BJ (cell line): ENCODE data around the gene PTP4A1. TPM values are rescaled to one million over a fixed set of nuclear protein-coding genes. Genes with fewer than 3 reads are reported as not detected.

Experiments
- CTCF ChIA-PET: fragments of 350-600 bp; formaldehyde crosslinking; extraction: SDS; loops from one replicate; lab custom pipeline; 2021; ENCODE audit warnings: antibody characterized with exemption, inconsistent platforms; lab: Yijun Ruan, JAX
- POLR2A ChIA-PET: fragments of 300-600 bp; sonication (Branson Sonifier 250); formaldehyde crosslinking; extraction: SDS; loops from one replicate; lab custom pipeline; 2021; ENCODE audit warnings: antibody characterized with exemption; lab: Charles Lee
- DNase-seq: peaks from one replicate; pipeline ENCODE4 v3.0.0-alpha.2; 2011; ENCODE audit warnings: low read depth
- H3K27me3 ChIP-seq: 2 replicates; pipeline ENCODE4 v1.6.0; 2011; ENCODE audit warnings: low read length; ENCODE audit not compliant: control insufficient read depth, insufficient read depth
- H3K36me3 ChIP-seq: 2 replicates; pipeline ENCODE4 v1.5.1; 2011; ENCODE audit warnings: low read length; ENCODE audit not compliant: control insufficient read depth, insufficient read depth
- H3K4me3 ChIP-seq: 2 replicates; pipeline ENCODE4 v1.5.1; 2011; ENCODE audit warnings: low read depth, mild to moderate bottlenecking, control low read depth, low read length
- polyA plus RNA-seq: library from polyadenylated mRNA; depleted of rRNA; stranded (reverse); fragments of >200 nt; gene quantifications from 2 replicates; pipeline ENCODE4 v1.2.3, GENCODE V29; 2011
- TF ChIP-seq, protein P1 (sequence below): IDR thresholded peaks from 2 replicates; pipeline ENCODE4 v1.5.1; 2011; ENCODE audit warnings: low read depth, mild to moderate bottlenecking, control low read depth, inconsistent platforms, low read length, moderate library complexity; ENCODE audit not compliant: insufficient read depth

Gene PTP4A1
- polyA plus RNA-seq, 1 experiment = 4.4 TPM

DNA sequence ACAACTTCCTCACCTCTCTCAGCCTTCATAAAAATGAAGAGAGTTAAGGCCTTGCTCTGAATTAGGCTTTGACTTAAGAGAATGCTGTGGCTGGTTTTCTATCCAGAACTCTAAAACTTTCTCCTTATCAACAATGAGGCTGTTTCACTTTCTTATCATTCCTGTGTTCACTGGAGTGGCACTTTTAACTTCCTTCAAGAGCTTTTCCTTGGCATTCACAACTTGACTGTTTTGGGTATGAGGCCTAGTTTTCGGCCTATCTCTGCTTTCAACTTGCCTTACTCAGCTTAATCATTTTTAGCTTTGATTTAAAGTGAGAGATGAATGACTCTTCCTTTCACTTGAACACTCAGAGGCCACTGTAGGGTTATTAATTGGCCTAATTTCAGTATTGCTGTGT is 4.3 kb upstream of the PTP4A1 start:
- CTCF ChIA-PET = interaction anchor here (0.7 kb wide), 1 partner anchor 9 kb away, joined by 4 read pairs; no protein-coding TSS in a partner anchor
- POLR2A ChIA-PET = no interaction called here

DNA sequence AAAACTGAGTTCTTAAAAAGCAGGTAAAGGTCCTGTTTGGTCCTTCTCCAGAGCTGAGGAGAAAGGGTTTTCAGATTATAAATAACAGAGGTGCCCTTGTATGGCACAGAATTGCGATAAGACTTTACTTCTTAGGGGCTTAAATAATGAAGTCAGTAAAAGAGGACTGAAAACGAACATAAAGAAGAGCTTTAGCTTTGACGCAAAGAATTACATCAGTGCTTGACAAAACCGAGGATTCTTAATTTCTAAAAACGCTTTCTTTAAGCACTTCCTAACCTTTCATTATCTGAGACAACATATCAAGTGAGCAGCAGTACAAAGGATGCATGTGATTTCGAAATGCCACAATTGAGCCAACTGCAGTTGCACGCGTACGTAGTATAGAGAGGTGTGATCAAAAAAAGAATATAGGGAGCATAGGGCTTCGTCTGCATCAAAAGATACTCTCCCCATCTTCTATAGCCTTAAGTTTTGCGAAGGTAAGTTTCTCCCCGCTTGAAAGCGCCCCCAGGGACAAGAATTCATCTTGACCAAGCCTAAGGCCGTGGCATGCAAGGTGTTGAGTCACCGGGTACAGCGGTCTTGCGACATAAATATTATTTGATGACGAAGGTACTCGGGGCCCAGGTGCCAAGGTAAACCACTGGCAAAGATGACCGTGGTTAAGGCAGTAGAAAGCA is 778 bp upstream of the PTP4A1 start:
- no peak for DNase-seq
- Histone ChIP-seq H3K36me3 (no peaks in the 10 kb centered on the region), H3K4me3 (peak overlapping the region; percentile 96), H3K27me3 (peaks cover 4% of the 10 kb centered on the region)
- POLR2A ChIA-PET = no interaction called here
- CTCF ChIA-PET = no interaction called here
- TF ChIP-seq, protein P1, sequence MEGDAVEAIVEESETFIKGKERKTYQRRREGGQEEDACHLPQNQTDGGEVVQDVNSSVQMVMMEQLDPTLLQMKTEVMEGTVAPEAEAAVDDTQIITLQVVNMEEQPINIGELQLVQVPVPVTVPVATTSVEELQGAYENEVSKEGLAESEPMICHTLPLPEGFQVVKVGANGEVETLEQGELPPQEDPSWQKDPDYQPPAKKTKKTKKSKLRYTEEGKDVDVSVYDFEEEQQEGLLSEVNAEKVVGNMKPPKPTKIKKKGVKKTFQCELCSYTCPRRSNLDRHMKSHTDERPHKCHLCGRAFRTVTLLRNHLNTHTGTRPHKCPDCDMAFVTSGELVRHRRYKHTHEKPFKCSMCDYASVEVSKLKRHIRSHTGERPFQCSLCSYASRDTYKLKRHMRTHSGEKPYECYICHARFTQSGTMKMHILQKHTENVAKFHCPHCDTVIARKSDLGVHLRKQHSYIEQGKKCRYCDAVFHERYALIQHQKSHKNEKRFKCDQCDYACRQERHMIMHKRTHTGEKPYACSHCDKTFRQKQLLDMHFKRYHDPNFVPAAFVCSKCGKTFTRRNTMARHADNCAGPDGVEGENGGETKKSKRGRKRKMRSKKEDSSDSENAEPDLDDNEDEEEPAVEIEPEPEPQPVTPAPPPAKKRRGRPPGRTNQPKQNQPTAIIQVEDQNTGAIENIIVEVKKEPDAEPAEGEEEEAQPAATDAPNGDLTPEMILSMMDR = peak; percentile 25; the same call in 1 of the 2 replicates

More for the DNA sequence above, 4.3 kb upstream of the PTP4A1 start:
- no peak for DNase-seq
- no peak overlapping the region for H3K4me3 ChIP-seq
- TF ChIP-seq, protein P1 = no peak
- no peaks in the 10 kb centered on the region for H3K36me3 ChIP-seq
- peaks cover 7% of the 10 kb centered on the region for H3K27me3 ChIP-seq

DNA sequence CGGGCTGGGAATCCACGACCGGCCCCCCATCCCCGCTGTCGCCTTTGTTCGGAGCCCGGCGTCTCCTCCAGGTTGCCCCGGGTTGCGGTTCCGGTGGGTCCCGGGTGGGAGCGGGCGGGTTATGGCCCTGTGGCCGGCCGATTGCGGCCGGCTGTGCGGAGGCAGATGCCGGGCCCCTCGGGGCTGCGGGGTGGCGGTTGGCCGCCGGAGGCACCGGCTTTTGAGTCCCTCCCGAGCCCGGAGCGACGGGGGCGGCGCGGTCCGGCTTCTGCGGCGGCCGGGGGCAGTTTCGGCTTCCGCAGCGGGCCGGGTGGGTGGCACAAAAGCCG is 431 bp downstream of the PTP4A1 start:
- Histone ChIP-seq H3K4me3 (peak overlapping the region; percentile 96), H3K27me3 (peaks cover 4% of the 10 kb centered on the region), H3K36me3 (peaks cover 2% of the 10 kb centered on the region; the same call in 1 of the 2 replicates)
- CTCF ChIA-PET = interaction anchor here (1.2 to 2.5 kb wide), 3 partner anchors 8 to 220 kb away, joined by 5 to 8 read pairs (median 5); no protein-coding TSS in a partner anchor
- TF ChIP-seq, protein P1 = no peak
- no peak for DNase-seq
- POLR2A ChIA-PET = no interaction called here

DNA sequence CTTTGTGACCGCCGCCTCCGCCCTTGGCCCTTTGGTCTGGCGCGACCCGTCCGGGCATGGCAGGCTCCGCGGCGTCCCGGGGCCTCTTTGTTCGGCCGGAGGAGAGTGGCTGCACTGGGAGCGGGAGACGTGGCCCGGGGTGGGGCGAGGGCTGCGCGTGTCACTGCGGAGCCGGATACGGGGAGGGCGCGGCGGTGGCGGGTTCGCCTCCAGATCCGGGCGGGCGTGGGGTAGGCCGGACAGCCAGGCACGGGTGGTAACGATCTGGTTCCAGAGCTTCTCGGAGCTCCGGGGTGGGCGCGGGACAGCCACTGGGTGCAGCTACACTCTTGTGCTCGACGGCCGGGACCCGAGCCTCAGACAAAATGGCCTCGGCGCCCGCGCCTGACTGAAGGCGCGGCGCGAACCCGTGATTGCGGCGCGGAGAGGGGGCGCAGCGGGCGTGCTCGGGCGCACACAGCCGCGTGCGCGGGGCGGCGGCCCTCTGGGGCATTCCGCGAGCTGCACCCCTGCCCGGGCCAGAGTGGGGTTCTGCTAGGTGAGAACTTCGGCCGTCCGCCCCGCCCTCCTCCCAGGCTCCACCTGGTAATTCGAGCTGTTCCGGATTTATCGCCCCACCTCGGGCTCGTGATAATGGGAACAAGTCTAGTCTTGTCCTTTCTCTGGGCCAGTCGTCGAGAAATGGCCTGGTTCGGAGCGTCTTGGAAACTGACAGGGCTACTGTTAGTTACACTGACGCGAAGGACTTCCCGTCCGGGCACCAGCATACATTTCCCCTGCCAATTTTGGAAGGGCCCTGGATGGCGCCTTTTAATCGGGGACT is 1.0 kb downstream of the PTP4A1 start:
- Histone ChIP-seq H3K27me3 (peaks cover 4% of the 10 kb centered on the region), H3K4me3 (peak overlapping the region; percentile 96), H3K36me3 (peaks cover 2% of the 10 kb centered on the region; the same call in 1 of the 2 replicates)
- ChIA-PET POLR2A (no interaction called here), CTCF (interaction anchor here (0.6 to 2.5 kb wide), 9 partner anchors 8 to 255 kb away, joined by 3 to 8 read pairs (median 3); no protein-coding TSS in a partner anchor)
- DNase-seq = peak; percentile 16
- TF ChIP-seq, protein P1 = no peak
